ENCODE results near the gene ANXA1. TPM values are rescaled to one million over a fixed set of nuclear protein-coding genes. Genes with fewer than 3 reads are reported as not detected.

The ANXA1 gene
- total RNA-seq, 1 experiment from 2014 or later, result 72.0 TPM

GRCh38 chr9:73121375-73121935 lies 30.2 kb upstream of the ANXA1 start:
- ATAC-seq (no peak), DNase-seq (ENCODE audit: low read depth, low spot score) (no peak)
- H3K36me3 ChIP-seq (ENCODE audit: control insufficient read depth, insufficient read depth, low read length), result no peaks in the 10 kb centered on the region
- H3K9me3 ChIP-seq (ENCODE audit: control insufficient read depth, insufficient read depth, low read depth, low read length), result no peaks in the 10 kb centered on the region
- BruUV-seq (replicated peaks), result no TSS peak
- ChIA-PET POLR2A (no interaction called here), CTCF (no interaction called here)
- H3K4me1 ChIP-seq (ENCODE audit: control insufficient read depth, insufficient read depth, low read length), result no peaks in the 10 kb centered on the region
- no peak overlapping the region for H3K4me3 ChIP-seq (ENCODE audit: low read depth in 2 of 2, low read length in 2 of 2)
- TF ChIP-seq CTCF (IDR thresholded peaks at IDR 0.05) (no peak), POLR2AphosphoS5 (IDR thresholded peaks at IDR 0.05; ENCODE audit: low read depth, low read length) (no peak), REST (IDR thresholded peaks at IDR 0.05; ENCODE audit: insufficient read depth in 1 of 2, low read depth in 2 of 2, low read length in 1 of 2) (no peak), TCF7L2 (IDR thresholded peaks at IDR 0.05; ENCODE audit: low read depth, low read length) (no peak), SIN3A (IDR thresholded peaks at IDR 0.05; ENCODE audit: borderline replicate concordance, insufficient read depth, low read depth, low read length) (no peak)
- H3K27me3 ChIP-seq (ENCODE audit: control insufficient read depth, insufficient read depth, low read length), result no peaks in the 10 kb centered on the region
- intact Hi-C loops (cut with micrococcal nuclease; ENCODE audit: unreplicated experiment), result no loop called here
- H3K27ac ChIP-seq (ENCODE audit: low read length), result no peak overlapping the region
- in situ Hi-C loops (cut with HindIII; ENCODE audit: low pct_unique_long_range_greater_than_20kb, low sequenced_read_pairs), result no loop called here

GRCh38 chr9:73125651-73126050 lies 26.0 kb upstream of the ANXA1 start:
- intact Hi-C loops (cut with micrococcal nuclease; ENCODE audit: unreplicated experiment), result no loop called here
- no peak for ATAC-seq
- no peaks in the 10 kb centered on the region for H3K4me1 ChIP-seq (ENCODE audit: control insufficient read depth, insufficient read depth, low read length)

More at GRCh38 chr9:73125651-73126050, 26.0 kb upstream of the ANXA1 start:
- H3K4me3 ChIP-seq (ENCODE audit: low read depth in 2 of 2, low read length in 2 of 2), result no peak overlapping the region
- BruUV-seq (replicated peaks), result no TSS peak
- ChIA-PET CTCF (no interaction called here), POLR2A (no interaction called here)
- no peak for DNase-seq (ENCODE audit: low read depth, low spot score)
- H3K27me3 ChIP-seq (ENCODE audit: control insufficient read depth, insufficient read depth, low read length), result no peaks in the 10 kb centered on the region
- no peak overlapping the region for H3K27ac ChIP-seq (ENCODE audit: low read length)
- no peaks in the 10 kb centered on the region for H3K9me3 ChIP-seq (ENCODE audit: control insufficient read depth, insufficient read depth, low read depth, low read length)
- no peak for TF ChIP-seq REST (IDR thresholded peaks at IDR 0.05; ENCODE audit: insufficient read depth in 1 of 2, low read depth in 2 of 2, low read length in 1 of 2)
- TF ChIP-seq CTCF (IDR thresholded peaks at IDR 0.05), result no peak
- TF ChIP-seq POLR2AphosphoS5 (IDR thresholded peaks at IDR 0.05; ENCODE audit: low read depth, low read length), result no peak
- TF ChIP-seq TCF7L2 (IDR thresholded peaks at IDR 0.05; ENCODE audit: low read depth, low read length), result no peak
- in situ Hi-C loops (cut with HindIII; ENCODE audit: low pct_unique_long_range_greater_than_20kb, low sequenced_read_pairs), result no loop called here
- H3K36me3 ChIP-seq (ENCODE audit: control insufficient read depth, insufficient read depth, low read length), result no peaks in the 10 kb centered on the region

Data from Panc1 (cell line).